D721Med (cell line): ENCODE data around the gene RAB3C.

Experiments used
- DNase-seq: peaks from one replicate; pipeline ENCODE4 v3.0.0; 2011; ENCODE audit warnings: low spot score; ENCODE audit not compliant: insufficient read length
- FAIRE-seq: peaks from 2 replicates; lab custom pipeline; 2011; peaks lifted over from hg19 to GRCh38; lab: Jason Lieb, UNC
- TF ChIP-seq, protein P1 (sequence below): IDR thresholded peaks from 2 replicates; pipeline ENCODE4 v1.5.1; 2012; ENCODE audit warnings: mild to moderate bottlenecking, control low read depth; ENCODE audit not compliant: insufficient read depth; ENCODE audit errors: missing control alignments

The RAB3C gene

DNA sequence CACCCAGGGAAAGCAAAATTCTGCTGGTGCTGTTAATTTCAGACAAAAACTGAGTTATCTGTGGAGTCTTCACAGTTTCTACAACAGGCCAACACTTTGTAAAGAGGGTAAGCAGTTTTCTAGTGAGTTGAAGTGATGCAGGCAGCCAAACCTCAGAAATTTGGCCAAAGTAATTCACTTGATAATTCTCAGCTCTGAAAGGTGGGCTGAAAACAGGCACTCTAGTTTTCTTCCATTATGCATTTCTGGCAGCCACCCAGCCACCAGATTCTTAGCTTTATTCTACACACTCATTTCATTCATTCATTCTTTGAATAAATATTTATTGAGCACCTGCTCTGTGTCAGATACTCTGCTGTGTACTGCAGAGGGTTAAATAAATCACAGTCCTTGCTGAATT lies 184.2 kb downstream of the RAB3C start:
- DNase-seq (no peak), FAIRE-seq (no peak)
- TF ChIP-seq, protein P1, sequence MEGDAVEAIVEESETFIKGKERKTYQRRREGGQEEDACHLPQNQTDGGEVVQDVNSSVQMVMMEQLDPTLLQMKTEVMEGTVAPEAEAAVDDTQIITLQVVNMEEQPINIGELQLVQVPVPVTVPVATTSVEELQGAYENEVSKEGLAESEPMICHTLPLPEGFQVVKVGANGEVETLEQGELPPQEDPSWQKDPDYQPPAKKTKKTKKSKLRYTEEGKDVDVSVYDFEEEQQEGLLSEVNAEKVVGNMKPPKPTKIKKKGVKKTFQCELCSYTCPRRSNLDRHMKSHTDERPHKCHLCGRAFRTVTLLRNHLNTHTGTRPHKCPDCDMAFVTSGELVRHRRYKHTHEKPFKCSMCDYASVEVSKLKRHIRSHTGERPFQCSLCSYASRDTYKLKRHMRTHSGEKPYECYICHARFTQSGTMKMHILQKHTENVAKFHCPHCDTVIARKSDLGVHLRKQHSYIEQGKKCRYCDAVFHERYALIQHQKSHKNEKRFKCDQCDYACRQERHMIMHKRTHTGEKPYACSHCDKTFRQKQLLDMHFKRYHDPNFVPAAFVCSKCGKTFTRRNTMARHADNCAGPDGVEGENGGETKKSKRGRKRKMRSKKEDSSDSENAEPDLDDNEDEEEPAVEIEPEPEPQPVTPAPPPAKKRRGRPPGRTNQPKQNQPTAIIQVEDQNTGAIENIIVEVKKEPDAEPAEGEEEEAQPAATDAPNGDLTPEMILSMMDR, result no peak

DNA sequence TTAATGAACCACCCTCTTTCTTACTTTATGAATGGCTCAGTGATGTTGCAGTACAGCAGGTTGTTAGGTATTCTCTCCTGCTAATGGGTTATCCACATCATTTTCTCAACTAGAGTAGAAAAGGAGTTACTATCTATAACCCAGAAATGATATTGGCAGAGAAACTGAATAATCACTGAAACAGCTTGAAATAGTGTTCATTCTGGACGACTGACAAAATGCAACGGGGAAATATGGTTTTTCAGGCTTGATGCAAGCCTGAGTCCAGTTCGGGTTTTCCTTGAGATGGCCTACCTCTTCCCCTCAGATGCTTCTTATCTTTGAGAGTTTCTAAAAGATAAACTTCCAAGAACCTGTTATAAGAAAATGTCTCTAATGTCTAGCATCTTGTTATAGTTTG lies 187.3 kb downstream of the RAB3C start:
- FAIRE-seq (no peak), DNase-seq (no peak)
- TF ChIP-seq, protein P1, result no peak

DNA sequence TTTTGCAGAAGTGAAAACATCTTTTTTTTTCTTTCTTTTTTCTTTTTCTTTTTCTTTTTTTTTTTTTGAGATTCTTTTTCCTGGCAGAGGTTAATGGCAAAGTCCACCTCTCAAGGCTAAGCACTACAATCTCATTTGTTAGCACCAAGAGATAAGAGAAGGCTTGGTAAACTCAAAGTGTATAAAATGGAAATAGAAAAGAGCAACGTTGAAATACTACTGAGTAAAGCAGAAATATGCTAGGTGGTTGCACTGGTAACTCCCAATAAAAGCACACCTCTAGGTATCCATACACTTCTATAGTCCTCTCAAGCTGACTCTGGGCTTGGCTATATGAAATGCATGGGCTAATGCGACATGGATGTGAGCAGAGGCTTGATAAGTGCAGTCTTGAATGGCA lies 188.9 kb downstream of the RAB3C start:
- TF ChIP-seq, protein P1, result no peak
- DNase-seq, result no peak
- no peak for FAIRE-seq

DNA sequence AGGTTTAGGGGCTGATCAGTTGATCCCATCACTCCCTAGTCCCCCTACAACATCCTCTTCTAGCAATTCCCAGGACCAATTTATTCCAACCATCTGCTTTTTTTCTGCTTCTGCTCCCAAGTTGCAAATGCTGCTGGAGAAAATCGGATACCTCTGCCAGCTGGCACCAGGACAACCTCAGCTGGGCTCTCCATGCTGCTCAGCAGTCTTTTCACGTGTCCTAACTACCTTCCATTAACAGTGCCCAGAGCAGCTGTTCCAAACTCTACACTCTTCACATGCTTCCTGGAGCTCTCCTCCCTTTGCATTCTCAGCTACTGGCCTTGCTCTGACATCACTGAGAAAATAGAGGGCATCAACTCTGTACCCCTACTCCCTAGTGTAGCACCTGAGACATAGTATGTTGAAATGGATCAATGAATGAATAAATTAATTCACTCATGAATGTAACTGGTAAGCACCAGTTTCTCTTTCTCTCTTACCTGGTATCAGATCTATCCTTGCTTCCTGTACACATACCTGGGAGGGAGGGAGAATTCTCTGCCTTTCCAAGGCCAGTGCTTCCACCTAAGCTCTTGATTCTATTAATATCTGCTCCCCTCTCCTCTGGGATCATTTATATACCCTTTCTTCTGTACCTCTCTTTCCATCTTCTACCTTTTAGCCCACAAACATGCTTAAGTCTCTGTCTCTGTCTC lies 191.0 kb downstream of the RAB3C start:
- FAIRE-seq, result no peak
- no peak for DNase-seq
- TF ChIP-seq, protein P1, result no peak

DNA sequence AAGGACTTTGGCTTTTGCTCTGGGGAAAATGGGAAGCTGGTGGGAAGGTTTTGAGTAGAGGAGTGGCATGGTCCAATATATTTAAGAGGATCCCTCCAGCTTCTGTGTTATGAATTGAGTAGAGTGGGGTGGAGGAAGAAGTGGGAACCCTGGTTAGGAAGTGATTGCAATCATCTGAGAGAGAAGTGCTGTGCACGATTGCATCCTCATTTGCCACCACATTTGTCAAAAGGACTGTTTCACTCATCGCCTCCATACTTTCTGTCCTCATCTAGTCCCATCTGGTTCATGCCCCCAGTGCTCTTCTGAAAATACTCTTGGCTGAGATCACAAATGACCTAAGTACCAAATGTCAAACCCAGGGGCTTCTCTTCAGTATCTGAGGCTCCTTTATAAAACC lies 192.1 kb downstream of the RAB3C start:
- TF ChIP-seq, protein P1, result no peak
- DNase-seq, result no peak
- FAIRE-seq, result no peak

DNA sequence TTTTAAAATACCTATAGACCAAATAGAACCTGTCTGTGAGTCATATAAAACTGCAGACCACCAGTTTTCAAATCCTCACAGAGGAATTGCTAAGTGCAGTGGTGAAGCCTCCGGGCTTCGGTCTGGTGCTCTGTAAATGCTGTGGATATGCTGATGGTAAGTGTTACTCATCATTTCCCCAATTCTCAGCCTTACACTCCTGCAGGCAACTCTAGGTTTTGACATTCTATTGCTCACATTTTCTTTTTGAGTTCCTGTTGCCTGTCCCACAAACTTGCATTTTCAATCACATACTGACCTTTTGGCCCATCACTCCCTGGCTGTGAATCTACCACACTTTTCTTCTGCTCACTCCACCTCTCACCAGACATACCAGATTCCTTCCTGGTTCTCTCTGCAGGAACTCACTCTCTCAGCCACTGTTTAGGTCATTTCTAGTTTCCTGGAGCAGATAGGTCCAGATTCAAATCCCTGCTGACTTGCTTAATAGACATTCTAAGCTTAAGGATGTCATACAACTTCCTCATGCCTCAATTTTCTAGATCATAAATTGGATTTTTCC lies 192.9 kb downstream of the RAB3C start:
- FAIRE-seq (peak; percentile 44), DNase-seq (no peak)

More for the DNA sequence above, 192.9 kb downstream of the RAB3C start:
- TF ChIP-seq, protein P1, result no peak
